ENCODE data around the gene NR2C2AP.

The NR2C2AP gene

DNA sequence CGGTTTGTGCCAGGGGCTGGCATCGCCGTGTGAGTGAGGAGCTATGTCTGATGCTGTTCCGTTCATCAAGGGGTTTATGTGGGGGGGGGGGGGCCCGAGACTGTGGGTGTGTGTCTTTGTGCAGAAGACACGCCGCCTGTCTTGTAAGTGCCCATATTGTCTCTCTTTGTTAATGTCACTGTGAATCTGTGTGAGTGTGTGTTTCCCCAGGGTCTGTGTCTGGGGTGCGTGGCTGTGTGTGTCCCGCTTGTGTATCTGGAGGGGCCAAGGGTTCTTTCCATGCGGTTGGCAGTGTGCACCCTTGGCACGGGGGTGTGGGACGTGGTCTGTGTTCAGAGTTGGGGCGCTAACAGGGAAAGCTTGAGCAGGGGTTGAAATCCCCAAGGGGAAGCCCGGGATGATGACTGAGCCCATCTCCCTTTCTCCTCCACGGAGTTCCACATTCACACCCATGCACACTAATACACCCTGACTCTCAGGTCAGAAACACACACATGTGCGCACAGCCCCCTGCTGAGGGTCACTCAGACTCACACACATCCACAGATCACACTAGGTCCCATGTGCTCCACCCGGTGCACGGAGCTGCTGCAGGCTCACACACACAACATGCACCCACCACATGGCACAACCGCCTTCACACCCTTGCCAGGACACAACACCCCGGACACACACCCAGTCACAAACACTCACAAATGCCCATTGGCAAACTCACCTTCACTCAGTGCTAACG is 10.4 kb upstream of the NR2C2AP start:
- H3K27me3 ChIP-seq (ENCODE audit: insufficient read depth, poor library complexity, severe bottlenecking): peaks cover 25% of the 10 kb centered on the region
- ATAC-seq (ENCODE audit: low read depth): no peak
- TF ChIP-seq, protein P1, sequence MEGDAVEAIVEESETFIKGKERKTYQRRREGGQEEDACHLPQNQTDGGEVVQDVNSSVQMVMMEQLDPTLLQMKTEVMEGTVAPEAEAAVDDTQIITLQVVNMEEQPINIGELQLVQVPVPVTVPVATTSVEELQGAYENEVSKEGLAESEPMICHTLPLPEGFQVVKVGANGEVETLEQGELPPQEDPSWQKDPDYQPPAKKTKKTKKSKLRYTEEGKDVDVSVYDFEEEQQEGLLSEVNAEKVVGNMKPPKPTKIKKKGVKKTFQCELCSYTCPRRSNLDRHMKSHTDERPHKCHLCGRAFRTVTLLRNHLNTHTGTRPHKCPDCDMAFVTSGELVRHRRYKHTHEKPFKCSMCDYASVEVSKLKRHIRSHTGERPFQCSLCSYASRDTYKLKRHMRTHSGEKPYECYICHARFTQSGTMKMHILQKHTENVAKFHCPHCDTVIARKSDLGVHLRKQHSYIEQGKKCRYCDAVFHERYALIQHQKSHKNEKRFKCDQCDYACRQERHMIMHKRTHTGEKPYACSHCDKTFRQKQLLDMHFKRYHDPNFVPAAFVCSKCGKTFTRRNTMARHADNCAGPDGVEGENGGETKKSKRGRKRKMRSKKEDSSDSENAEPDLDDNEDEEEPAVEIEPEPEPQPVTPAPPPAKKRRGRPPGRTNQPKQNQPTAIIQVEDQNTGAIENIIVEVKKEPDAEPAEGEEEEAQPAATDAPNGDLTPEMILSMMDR (IDR thresholded peaks at IDR 0.05; ENCODE audit: poor library complexity, severe bottlenecking): no peak

DNA sequence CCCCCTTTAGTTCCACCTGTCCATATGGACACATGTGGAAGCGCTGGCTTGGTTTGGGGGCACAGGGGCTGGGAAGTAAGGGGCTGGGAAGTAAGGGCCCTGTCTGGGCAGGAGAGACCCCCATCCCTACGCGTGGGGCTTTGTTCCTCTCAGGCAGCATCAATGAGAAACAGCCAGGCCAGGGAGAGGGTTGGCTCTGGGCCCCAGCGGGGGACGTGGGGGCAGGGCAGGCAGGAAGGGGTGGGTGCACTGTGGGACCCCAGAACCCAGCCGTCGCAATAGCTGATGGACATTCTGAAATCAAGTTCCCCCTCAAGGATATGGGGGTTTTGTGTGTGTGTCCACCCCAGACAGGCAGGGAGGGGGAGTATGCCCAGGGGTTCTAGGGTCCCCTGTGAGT is 9.7 kb upstream of the NR2C2AP start:
- Histone ChIP-seq H3K27me3 (ENCODE audit: insufficient read depth, poor library complexity, severe bottlenecking) (peaks cover 25% of the 10 kb centered on the region), H3K4me3 (ENCODE audit: severe bottlenecking) (no peak overlapping the region), H3K4me1 (ENCODE audit: insufficient read depth, poor library complexity, severe bottlenecking) (no peaks in the 10 kb centered on the region), H3K27ac (ENCODE audit: poor library complexity, severe bottlenecking) (no peak overlapping the region), H3K36me3 (ENCODE audit: low read depth) (no peaks in the 10 kb centered on the region), H3K9me3 (ENCODE audit: severe bottlenecking) (no peaks in the 10 kb centered on the region)
- no peak for DNase-seq (ENCODE audit: low spot score)
- ATAC-seq (ENCODE audit: low read depth): no peak
- TF ChIP-seq, protein P1 (IDR thresholded peaks at IDR 0.05; ENCODE audit: poor library complexity, severe bottlenecking): no peak

More for the DNA sequence above, 10.4 kb upstream of the NR2C2AP start:
- no peak for DNase-seq (ENCODE audit: low spot score)
- H3K4me3 ChIP-seq (ENCODE audit: severe bottlenecking): no peak overlapping the region
- no peaks in the 10 kb centered on the region for H3K36me3 ChIP-seq (ENCODE audit: low read depth)
- H3K9me3 ChIP-seq (ENCODE audit: severe bottlenecking): no peaks in the 10 kb centered on the region
- no peaks in the 10 kb centered on the region for H3K4me1 ChIP-seq (ENCODE audit: insufficient read depth, poor library complexity, severe bottlenecking)
- H3K27ac ChIP-seq (ENCODE audit: poor library complexity, severe bottlenecking): no peak overlapping the region

DNA sequence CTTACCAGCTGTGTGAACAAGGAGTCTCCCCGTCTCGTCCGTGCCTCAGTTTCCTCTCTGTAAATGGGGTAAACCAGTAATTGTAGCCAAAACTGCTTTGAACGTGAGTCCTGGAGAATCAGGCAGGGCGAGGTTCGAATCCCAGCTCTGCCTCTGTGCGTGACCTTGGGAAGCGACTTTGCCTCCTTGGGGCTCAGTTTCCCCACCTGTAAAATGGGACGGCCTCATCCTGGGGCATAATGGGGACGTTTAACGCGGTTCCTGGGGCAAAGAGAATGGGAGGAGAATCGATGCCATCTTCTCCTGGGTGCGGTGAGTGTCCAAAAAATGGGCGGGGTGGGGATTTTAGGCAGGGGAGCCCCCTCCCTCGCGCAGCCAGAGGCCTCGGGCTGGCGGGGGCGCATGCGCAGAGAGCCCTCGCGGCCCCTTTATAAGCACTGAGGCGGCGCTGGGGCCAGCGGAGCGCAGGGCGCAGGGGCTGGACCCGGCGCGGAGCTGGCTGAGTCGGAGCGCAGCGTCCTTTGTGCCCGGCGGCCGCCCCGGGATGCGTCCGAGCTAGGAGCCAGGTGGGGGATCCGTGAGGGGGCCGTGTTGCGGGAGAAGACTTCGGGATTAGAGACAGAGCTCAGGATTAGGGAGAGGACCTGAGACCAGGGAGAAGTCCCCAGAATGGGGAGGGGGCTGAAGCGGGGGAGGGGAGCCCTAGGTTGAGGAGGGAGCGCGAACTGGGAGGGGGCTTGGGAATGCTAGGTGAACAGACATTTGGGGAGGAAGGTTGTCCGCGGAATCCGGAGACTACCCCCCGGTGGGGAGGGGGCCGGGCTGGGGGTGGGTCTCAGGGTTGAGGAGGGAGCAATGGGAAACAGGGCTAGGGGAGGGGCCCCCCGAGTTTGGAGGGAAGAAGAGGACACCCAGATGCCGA is 8.5 kb upstream of the NR2C2AP start, which contains the start of gene NCAN:
Gene NCAN (plus strand): TSS at position 460 of the 922 bp plus-strand sequence. CDS start 4,996 bp downstream, outside the sequence.
- no peaks in the 10 kb centered on the region for H3K4me1 ChIP-seq (ENCODE audit: insufficient read depth, poor library complexity, severe bottlenecking)
- no peaks in the 10 kb centered on the region for H3K9me3 ChIP-seq (ENCODE audit: severe bottlenecking)
- ATAC-seq (ENCODE audit: low read depth) (no peak), DNase-seq (ENCODE audit: low spot score) (no peak)
- no peak within 1 kb of the TSS for H3K4me3 ChIP-seq (ENCODE audit: severe bottlenecking)
- no peak within 1 kb of the TSS for H3K27ac ChIP-seq (ENCODE audit: poor library complexity, severe bottlenecking)
- H3K27me3 ChIP-seq (ENCODE audit: insufficient read depth, poor library complexity, severe bottlenecking): peaks cover 25% of the 10 kb centered on the region
- TF ChIP-seq, protein P1 (IDR thresholded peaks at IDR 0.05; ENCODE audit: poor library complexity, severe bottlenecking): no peak
- H3K36me3 ChIP-seq (ENCODE audit: low read depth): no peaks in the 10 kb centered on the region

DNA sequence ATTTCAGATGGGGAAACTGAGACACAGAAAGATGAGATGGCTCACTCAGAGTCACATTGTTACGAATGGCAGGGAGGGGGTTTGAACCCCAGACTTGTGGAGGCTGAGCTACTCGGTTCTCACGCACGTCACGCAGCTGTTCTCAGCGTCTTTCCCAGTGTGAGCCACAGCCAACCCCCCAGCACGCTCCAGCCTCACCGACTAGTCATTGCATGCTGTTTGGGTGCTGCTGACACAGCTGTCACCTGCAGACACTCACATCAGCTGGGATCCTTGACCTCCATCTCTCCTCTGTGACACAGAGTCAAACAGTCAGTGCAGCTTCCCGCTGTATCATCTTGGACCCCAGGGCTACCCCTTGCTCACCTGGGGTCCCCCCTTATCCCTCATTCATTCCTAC is 6.2 kb upstream of the NR2C2AP start:
- Histone ChIP-seq H3K4me1 (ENCODE audit: insufficient read depth, poor library complexity, severe bottlenecking) (no peaks in the 10 kb centered on the region), H3K27ac (ENCODE audit: poor library complexity, severe bottlenecking) (no peak overlapping the region), H3K4me3 (ENCODE audit: severe bottlenecking) (no peak overlapping the region), H3K9me3 (ENCODE audit: severe bottlenecking) (no peaks in the 10 kb centered on the region), H3K36me3 (ENCODE audit: low read depth) (no peaks in the 10 kb centered on the region), H3K27me3 (ENCODE audit: insufficient read depth, poor library complexity, severe bottlenecking) (peaks cover 23% of the 10 kb centered on the region)
- no peak for ATAC-seq (ENCODE audit: low read depth)
- DNase-seq (ENCODE audit: low spot score): no peak
- TF ChIP-seq, protein P1 (IDR thresholded peaks at IDR 0.05; ENCODE audit: poor library complexity, severe bottlenecking): no peak

All from RWPE2 (cell line).